GM21360 (cell line): ENCODE measurements around the gene TNFRSF19.

Source experiments
- ATAC-seq: cut with Tn5 transposase; IDR thresholded peaks from one replicate; pipeline ENCODE4 v1.9.1; 2021; ENCODE audit warnings: mild to moderate bottlenecking, moderate library complexity; ENCODE audit not compliant: unreplicated experiment

TNFRSF19 gene

DNA sequence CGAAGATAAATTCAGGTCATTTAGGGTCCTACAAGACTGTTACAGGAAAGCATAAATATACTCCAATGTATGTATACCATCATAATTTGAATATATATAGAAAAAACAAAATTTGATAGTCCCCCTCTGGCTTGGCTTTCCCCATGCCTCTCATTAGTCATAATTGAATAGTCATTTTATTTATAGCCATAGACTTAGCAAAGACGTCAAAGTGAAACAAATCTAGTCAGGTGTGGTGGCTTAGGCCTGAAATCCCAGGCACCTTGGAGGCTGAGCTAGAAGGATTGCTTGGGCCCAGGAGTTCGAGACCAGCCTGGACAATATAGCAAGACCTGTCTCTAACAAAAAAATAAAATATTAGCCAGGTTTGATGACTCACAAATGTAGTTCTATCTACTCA is 141.1 kb downstream of the TNFRSF19 start:
- peak; percentile 59 for ATAC-seq

DNA sequence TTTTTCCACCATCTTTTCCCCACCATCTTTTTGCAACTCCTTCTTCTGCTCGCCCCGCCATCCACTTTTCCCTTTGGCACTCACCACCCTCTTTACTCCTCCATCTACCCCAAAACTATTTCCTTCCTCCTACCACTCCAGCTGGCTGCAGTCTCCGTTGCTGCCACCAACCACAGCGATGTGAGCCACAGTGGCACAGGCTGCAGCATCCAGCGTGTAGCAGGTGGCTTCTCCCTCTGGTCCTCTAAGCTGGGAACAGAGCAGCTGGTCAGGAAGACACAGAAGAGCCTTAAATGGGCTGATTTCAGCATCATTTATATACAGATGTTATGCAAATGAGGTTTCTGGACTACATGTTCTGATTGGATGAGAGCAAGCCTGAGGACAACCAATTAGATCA is 144.5 kb downstream of the TNFRSF19 start:
- no peak for ATAC-seq

DNA sequence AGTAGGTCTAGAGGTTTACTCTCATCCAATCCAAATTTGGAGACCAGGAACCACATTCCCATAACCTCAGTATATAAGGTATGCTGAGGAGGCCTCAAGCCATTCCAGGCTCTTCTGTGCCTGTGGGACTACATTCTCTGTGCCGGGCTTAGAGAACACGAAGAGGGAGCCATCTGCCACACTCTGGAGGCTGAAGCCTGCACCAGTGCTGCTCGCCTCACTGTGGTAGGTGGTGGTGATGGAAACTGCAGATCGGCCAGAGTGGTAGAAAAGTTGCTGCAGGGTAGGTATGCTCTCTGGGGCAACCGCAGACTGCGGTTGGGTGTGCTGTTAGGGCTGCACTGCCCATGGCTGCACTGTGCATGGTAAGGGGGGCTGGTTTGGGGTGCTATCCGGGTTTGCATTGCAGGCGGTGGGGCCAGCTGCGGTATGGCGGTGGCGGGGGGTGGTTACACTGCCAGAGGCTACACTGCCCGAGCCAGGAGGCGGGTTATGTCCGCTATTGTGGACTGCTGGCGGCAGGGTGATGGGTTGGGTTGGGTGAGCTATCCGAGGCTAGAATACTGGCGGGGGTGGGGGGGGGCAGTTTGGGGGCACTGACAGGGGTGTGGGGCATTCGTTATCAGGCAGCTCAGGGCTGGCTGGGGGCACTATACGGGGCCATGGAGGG is 145.0 kb downstream of the TNFRSF19 start:
- ATAC-seq = no peak

DNA sequence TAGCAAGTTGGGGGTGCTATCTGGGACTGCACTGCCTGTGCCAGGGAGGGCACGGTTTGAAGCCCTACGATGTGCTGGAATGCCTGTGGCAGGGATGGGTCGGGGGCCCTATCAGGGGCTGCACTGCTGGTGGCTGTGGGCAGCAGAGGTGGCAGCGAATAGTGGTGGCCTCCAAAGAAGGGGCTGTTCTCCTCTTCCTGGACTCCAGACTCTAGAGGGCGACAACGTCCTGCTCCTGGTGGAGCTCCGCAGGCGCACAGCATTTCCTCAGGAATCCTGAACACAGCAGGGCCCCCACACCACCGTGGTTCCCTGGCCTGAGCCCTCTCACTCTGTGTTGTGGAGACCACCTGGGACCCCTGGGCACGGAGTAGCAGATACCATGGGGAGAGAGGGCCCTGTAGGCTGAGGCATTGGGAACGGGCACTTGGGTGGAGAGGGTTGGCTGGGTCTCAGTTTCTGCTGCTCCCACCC is 145.6 kb downstream of the TNFRSF19 start:
- ATAC-seq = no peak

DNA sequence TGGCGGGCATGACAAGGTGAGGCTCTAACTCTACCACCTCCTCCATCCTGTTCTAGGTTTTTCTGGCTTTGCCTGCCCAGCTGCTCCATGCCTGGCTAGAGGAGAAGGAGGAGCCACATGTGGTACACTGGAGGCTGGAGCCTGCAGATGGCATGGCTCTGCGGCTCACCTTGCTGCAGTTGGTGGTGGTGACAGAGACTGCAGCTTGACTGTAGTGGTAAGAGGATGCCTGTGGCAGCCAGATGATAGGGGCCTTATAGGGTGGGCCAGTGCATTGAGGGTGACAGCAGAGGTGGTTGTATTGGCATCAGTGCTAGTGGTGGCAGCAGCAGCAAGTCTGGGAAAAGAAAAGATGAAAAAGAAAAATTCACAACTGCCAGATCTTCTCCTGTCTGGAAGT is 146.2 kb downstream of the TNFRSF19 start:
- no peak for ATAC-seq

DNA sequence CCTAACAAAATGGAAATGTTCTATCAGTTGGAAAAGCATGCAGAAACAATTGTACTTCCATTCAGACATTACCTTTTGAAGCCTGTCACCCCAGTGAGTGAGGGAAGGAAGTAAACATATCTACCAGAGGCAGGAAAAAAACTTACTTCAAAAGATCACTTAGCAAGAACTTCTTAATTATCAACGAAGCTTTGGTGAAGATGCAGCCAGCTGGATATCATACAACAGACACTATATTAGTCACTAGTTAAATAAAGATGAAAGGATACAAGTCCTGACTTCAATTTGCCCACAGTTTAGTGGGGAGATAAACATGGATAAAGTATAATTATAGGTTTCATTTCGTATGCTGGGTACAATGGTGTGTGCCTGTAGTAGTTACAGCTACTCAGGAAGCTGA is 148.8 kb downstream of the TNFRSF19 start:
- no peak for ATAC-seq

DNA sequence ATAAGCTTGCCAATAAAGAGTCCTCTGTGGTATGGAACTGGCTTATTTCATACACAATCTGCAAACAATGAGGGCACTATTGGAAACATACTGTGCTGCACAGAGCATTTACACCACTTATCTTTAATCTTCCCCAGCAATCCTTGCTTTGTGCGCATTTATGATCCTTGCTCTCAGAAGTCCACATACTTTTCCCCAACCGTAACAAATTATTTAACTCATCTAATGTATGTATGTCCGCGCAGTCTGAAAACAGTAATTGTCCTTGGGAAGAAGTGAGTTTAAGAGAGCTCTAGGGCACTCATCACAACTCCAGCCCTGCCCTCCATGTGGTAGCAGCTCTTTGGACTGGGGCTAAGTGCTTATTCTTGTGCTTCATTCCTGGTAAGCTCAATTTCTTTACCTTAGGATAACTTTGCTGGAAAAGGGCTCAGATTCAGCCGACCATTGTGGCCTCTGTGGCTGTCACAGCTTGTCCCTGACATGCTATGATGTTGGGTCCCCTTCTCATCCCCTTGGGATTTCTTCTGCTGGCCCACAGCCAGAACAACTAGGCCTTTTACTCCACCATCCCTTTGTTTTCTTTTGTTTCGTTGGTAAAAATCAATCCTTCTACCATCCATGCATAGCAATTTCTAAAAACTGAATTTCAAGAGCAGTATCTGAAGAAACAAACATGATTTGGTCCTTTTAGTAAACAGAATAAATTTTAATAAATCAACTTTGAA is 152.7 kb downstream of the TNFRSF19 start:
- no peak for ATAC-seq

DNA sequence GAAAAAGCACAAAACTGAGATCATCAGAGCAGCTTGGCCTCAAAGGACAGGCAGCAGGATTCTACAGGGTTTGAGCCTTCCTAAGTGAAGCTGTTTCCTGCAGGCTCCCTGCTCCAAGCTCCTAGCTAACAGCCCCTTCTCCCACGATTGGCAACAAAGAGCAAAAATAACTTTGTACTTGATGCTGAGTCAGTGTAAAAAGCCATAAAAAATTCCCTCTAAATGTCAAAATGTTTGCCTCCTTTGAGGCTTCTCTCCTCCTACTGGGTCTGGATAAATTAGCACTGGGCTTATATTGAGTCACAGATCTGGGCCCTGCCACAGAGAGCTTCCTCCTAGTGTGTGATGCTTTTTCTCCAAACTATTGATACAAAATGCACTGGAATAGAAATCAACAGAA is 153.3 kb downstream of the TNFRSF19 start:
- ATAC-seq = no peak

DNA sequence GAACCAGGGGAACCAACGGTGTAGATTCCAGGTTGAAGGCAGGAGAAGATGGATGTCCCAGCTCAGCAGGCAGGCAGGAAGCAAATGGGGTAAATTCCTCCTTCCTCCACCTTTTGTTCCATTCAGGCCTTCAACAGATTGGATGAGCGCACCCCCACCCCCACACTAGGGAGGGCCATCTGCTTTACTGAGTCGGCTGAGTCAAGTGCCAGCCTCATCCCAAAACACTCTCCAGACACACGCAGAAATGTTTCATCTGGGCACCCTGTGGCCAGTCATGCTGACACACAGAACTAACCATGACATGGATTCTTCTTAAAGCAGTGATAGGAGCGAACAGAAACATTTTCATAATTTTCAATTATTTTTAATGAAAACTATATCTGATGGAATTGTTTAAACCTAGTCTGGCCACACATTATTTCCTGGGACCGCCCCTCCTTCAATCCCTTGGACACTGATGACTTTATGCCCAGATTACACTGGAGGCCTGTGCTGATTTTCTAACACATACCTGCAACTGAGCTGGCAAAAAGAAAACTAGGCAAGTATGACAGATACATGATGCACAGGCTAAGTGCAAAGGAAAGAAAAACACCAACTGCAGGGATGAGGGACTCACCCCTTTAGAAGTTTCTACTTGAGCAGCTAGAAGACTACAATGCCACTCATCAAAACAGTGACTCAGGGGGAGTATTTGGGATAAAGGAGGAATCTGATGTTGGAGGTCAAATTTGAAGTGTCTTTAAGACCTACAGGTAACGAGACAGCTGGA is 154.2 kb downstream of the TNFRSF19 start:
- no peak for ATAC-seq
